Ishikawa (cell line): ENCODE results near the gene MKX.

ENCODE experiments used
- CEBPB ChIP-seq: IDR thresholded peaks from 2 replicates; pipeline ENCODE4 v1.6.1; 2012
- CREB1 ChIP-seq: IDR thresholded peaks from 2 replicates; pipeline ENCODE4 v1.6.1; 2012; ENCODE audit warnings: low read depth
- EGR1 ChIP-seq: IDR thresholded peaks from 2 replicates; pipeline ENCODE4 v1.6.1; 2012
- EP300 ChIP-seq: IDR thresholded peaks from 2 replicates; pipeline ENCODE4 v1.6.1; 2012; ENCODE audit warnings: borderline replicate concordance
- FOXM1 ChIP-seq: IDR thresholded peaks from 2 replicates; pipeline ENCODE4 v1.6.1; 2012; ENCODE audit warnings: low read depth, borderline replicate concordance
- NFIC ChIP-seq: IDR thresholded peaks from 2 replicates; pipeline ENCODE4 v1.6.1; 2012
- RAD21 ChIP-seq: IDR thresholded peaks from 2 replicates; pipeline ENCODE4 v1.6.1; 2012; ENCODE audit warnings: low read depth
- TAF1 ChIP-seq: IDR thresholded peaks from 2 replicates; pipeline ENCODE4 v1.6.1; 2012; ENCODE audit warnings: low read depth, mild to moderate bottlenecking
- TCF12 ChIP-seq: IDR thresholded peaks from 2 replicates; pipeline ENCODE4 v1.6.1; 2012; ENCODE audit warnings: low read depth
- TEAD4 ChIP-seq: IDR thresholded peaks from 2 replicates; pipeline ENCODE4 v1.6.1; 2012
- YY1 ChIP-seq: IDR thresholded peaks from 2 replicates; pipeline ENCODE4 v1.6.1; 2012; ENCODE audit warnings: low read depth
- ZBTB7A ChIP-seq: IDR thresholded peaks from 2 replicates; pipeline ENCODE4 v1.6.1; 2012; ENCODE audit warnings: low read depth
- TF ChIP-seq, protein P1 (sequence below): IDR thresholded peaks from 2 replicates; pipeline ENCODE4 v1.6.1; 2012; ENCODE audit warnings: low read depth, mild to moderate bottlenecking
- TF ChIP-seq, protein P2 (sequence below): IDR thresholded peaks from 2 replicates; pipeline ENCODE4 v1.6.1; 2012
- TF ChIP-seq, protein P3 (sequence below): IDR thresholded peaks from 2 replicates; pipeline ENCODE4 v1.6.1; 2012

The MKX gene

DNA sequence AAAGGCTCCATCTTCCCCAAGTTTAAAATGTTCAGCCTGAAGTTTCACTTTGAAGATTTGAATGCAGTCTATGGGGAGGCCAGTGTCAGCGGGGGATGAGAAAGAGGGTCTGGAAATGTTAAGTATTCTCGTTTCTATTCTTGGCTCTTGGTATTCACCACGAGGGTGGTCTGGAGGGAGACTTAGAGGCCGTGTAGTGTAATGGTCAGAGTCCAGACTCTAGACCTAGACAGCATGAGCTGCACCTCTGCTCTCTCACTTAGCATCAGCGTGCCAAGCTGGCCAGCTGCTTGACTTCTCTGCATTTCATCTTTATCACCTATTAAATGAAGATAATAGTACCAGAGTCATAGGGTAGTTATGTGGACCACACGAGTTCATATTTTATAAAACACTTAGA is 57.9 kb downstream of the MKX start:
- TF ChIP-seq EGR1, result no peak
- no peak for TF ChIP-seq TCF12
- no peak for TF ChIP-seq EP300
- no peak for TF ChIP-seq CREB1
- no peak for TF ChIP-seq NFIC
- TF ChIP-seq, protein P1, sequence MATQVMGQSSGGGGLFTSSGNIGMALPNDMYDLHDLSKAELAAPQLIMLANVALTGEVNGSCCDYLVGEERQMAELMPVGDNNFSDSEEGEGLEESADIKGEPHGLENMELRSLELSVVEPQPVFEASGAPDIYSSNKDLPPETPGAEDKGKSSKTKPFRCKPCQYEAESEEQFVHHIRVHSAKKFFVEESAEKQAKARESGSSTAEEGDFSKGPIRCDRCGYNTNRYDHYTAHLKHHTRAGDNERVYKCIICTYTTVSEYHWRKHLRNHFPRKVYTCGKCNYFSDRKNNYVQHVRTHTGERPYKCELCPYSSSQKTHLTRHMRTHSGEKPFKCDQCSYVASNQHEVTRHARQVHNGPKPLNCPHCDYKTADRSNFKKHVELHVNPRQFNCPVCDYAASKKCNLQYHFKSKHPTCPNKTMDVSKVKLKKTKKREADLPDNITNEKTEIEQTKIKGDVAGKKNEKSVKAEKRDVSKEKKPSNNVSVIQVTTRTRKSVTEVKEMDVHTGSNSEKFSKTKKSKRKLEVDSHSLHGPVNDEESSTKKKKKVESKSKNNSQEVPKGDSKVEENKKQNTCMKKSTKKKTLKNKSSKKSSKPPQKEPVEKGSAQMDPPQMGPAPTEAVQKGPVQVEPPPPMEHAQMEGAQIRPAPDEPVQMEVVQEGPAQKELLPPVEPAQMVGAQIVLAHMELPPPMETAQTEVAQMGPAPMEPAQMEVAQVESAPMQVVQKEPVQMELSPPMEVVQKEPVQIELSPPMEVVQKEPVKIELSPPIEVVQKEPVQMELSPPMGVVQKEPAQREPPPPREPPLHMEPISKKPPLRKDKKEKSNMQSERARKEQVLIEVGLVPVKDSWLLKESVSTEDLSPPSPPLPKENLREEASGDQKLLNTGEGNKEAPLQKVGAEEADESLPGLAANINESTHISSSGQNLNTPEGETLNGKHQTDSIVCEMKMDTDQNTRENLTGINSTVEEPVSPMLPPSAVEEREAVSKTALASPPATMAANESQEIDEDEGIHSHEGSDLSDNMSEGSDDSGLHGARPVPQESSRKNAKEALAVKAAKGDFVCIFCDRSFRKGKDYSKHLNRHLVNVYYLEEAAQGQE, result no peak
- no peak for TF ChIP-seq TAF1
- no peak for TF ChIP-seq FOXM1
- TF ChIP-seq, protein P2, sequence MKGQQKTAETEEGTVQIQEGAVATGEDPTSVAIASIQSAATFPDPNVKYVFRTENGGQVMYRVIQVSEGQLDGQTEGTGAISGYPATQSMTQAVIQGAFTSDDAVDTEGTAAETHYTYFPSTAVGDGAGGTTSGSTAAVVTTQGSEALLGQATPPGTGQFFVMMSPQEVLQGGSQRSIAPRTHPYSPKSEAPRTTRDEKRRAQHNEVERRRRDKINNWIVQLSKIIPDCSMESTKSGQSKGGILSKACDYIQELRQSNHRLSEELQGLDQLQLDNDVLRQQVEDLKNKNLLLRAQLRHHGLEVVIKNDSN, result no peak

DNA sequence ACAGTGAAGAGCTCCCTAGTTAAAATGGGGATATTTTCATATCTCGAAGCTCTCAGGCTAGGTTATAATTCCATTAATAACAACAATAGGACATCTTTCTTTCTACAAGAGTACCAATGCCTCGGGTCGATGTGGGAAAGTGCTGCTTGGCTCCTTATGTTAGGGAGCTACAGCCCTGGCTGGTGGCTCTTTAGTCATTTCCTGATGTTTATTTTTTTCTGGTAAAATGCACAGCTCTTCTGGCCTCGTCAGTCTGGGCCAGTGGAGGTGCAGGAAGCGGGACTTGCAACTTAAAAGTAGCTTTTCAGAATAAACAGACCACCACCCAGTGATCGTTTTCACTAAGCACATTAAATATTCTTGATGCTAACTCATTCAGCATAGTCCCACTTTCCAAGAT is 58.3 kb downstream of the MKX start:
- TF ChIP-seq, protein P3, sequence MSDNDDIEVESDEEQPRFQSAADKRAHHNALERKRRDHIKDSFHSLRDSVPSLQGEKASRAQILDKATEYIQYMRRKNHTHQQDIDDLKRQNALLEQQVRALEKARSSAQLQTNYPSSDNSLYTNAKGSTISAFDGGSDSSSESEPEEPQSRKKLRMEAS, result no peak
- TF ChIP-seq EGR1, result no peak
- TF ChIP-seq, protein P1, result no peak
- no peak for TF ChIP-seq RAD21
- TF ChIP-seq ZBTB7A, result no peak

DNA sequence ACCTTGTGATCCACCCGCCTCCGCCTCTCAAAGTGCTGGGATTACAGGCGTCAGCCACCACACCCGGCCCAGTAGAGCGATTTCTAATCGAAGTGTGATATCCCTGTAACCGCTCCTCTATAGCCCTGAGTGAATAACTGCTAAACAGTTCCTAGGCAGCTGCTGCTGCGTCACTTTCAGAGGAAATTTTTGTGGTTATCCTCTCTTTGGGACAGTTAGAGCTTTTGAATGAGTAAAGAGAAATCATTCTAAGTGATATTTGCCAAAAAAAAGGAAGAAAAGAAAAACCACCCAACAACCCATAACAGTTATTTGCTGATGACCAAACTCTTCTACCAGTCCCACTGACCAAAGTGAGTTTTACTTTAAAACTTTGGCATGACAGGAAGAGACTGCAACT is 59.9 kb downstream of the MKX start:
- TF ChIP-seq, protein P3, result no peak
- TF ChIP-seq TCF12, result no peak

DNA sequence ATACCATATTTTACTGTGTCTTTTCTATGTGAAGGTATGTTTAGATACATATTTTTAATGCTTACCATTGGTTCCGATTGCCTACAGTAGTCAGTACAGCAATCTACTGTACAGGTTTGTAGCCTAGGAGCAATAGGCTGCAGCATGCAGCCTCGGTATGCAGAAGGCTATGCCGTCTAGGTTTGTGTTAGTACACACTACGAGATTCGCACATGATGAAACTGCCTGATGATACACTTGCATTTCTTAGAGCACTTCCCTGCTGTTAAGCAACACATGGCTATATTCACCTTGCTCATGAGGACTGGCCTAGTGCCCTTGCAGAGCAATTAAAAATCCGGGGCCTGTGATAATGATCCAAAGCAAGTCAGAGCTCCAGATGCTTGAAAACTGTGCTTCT is 62.4 kb downstream of the MKX start:
- TF ChIP-seq, protein P1, result no peak
- TF ChIP-seq TEAD4 (no peak), EGR1 (no peak), ZBTB7A (no peak), EP300 (no peak), YY1 (no peak), RAD21 (no peak), TAF1 (no peak), CEBPB (no peak), FOXM1 (no peak), CREB1 (no peak)
- TF ChIP-seq, protein P2, result no peak

DNA sequence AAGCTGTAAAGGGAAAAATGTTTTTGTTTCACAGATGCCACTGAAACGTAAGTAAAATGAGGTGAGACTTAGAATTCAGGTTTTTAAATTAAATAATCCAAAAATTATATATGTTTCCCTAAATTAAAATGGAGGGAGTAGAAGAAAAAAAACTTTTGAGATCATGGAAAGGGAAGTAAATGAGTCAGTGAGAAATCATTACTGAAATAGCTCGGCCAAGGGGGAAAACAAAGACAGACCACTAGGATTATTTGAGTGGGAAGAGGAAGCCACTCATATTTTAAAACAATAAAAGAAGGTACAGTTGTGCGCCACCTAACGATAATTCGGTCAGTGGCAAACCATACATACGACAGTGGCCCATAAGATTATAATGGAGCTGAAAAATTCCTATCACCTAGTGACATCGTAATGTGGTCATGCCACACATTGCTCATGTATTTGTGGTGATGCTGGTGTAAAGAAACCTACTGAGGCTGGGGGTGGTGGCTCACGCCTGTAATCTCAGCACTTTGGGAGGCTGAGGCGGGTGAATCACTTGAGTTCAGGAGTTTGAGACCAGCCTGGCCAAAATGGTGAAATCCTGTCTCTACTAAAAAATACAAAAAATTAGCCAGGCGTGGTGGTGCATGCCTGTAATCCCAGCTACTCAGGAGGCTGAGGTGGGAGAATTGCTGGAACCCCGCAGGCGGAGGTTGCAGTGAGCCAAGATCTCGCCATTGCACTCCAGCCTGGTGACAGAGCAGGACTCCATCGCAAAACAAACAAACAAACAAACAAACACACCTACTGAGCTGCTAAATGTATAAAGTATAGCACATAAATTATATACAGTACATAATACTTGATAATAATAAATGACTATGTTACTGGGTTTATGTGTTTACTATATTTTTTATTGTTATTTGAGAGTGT is 64.7 kb downstream of the MKX start:
- no peak for TF ChIP-seq TAF1
- TF ChIP-seq EP300, result no peak
- no peak for TF ChIP-seq ZBTB7A
- no peak for TF ChIP-seq TCF12
- TF ChIP-seq, protein P2, result no peak
- no peak for TF ChIP-seq NFIC
- TF ChIP-seq YY1, result no peak
- TF ChIP-seq CEBPB, result no peak
- TF ChIP-seq, protein P3, result no peak
- TF ChIP-seq CREB1, result no peak
- no peak for TF ChIP-seq FOXM1
